ENCODE results near the gene TMPRSS11A. TPM values are rescaled to one million over a fixed set of nuclear protein-coding genes. Genes with fewer than 3 reads are reported as not detected.

Gene TMPRSS11A
- total and polyA plus RNA-seq, 9 donors: not detected

DNA sequence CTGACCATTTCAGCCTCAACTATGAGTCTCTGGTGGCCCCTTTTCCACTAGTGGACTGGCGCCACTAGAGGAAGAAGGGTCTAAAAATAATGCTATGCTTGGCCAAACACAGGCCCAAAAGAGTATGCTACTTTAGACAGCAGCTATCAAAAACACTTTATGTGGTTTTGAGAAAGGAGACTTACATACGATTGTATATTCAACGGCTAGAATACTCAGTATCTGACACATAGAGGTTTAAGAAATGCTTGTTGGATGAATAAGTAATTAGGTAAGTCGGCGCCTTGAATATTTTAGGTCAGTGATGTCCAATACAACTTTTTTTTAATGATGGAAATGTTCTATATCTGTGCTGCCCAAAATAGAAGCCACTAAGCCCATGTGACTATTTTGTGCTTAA is 25.7 kb upstream of the TMPRSS11A start:
- H3K4me1 ChIP-seq (ENCODE audit: insufficient read depth): no peaks in the 10 kb centered on the region
- no peak overlapping the region for H3K4me3 ChIP-seq
- no peak overlapping the region for H3K27ac ChIP-seq
- intact Hi-C loops (cut with DNase I): loop anchor here in 2 of 4 donors (5.0 to 10.0 kb wide), 2 partner anchors 186 to 188 kb away; no protein-coding TSS in a partner anchor
- TF ChIP-seq EP300 (IDR thresholded peaks at IDR 0.05) (no peak), POLR2A (IDR thresholded peaks at IDR 0.05) (no peak)
- TF ChIP-seq, protein P1, sequence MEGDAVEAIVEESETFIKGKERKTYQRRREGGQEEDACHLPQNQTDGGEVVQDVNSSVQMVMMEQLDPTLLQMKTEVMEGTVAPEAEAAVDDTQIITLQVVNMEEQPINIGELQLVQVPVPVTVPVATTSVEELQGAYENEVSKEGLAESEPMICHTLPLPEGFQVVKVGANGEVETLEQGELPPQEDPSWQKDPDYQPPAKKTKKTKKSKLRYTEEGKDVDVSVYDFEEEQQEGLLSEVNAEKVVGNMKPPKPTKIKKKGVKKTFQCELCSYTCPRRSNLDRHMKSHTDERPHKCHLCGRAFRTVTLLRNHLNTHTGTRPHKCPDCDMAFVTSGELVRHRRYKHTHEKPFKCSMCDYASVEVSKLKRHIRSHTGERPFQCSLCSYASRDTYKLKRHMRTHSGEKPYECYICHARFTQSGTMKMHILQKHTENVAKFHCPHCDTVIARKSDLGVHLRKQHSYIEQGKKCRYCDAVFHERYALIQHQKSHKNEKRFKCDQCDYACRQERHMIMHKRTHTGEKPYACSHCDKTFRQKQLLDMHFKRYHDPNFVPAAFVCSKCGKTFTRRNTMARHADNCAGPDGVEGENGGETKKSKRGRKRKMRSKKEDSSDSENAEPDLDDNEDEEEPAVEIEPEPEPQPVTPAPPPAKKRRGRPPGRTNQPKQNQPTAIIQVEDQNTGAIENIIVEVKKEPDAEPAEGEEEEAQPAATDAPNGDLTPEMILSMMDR (IDR thresholded peaks at IDR 0.05): no peak
- no peaks in the 10 kb centered on the region for H3K36me3 ChIP-seq
- no peaks in the 10 kb centered on the region for H3K27me3 ChIP-seq
- H3K9me3 ChIP-seq: no peaks in the 10 kb centered on the region
- 83 to 92% (median 91%) methylated on average over 5 of the region's 5 CpGs for WGBS, 3 donors
- DNase-seq: no peak

DNA sequence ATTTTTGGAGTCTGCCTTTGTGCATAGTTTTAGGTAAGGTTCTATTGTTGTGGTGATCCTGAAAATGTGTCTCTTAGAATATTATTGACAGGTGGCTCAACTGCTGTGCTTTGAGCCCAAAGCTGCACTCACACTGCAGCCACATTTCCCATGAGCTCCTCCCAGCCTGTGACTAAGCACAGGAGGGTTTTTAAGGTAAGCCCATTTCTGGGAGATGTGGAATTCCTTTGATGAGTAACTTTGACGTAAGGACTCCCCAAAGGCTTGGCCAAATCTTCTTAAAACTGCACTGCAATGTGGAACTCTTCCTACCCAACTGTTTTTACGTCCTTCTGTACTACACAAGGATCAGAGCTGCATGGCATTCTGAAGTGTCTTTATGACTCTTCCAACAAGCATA is 20.0 kb upstream of the TMPRSS11A start:
- Histone ChIP-seq H3K27ac (no peak overlapping the region), H3K4me1 (ENCODE audit: insufficient read depth) (no peaks in the 10 kb centered on the region), H3K36me3 (no peaks in the 10 kb centered on the region), H3K27me3 (no peaks in the 10 kb centered on the region), H3K4me3 (no peak overlapping the region), H3K9me3 (no peaks in the 10 kb centered on the region)
- WGBS, 3 donors: 39 to 64% (median 62%) methylated on average over 2 of the region's 2 CpGs
- no peak for DNase-seq
- TF ChIP-seq POLR2A (IDR thresholded peaks at IDR 0.05) (no peak), EP300 (IDR thresholded peaks at IDR 0.05) (no peak)
- TF ChIP-seq, protein P1 (IDR thresholded peaks at IDR 0.05): no peak
- intact Hi-C loops (cut with DNase I): loop anchor here in 1 of 4 donors (10.0 kb wide), 1 partner anchor 191 kb away; no protein-coding TSS in a partner anchor

DNA sequence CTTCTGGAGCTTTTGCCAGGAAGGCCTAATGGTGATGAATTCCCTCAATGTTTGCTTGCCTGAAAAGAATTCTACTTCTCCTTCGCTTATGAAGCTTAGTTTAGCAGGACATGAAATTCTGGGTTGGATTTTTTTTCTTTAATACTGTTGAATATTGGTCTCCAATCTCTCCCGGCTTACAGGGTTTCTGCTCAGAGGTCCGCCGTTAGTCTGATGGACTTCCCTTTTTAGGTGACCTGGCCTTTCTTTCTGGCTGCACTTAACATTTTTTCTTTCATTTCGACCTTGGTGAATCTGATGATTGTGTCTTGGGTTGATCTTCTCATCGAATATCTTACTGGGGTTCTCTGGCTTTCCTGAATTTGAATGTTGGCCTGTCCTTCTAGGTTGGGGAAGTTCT is 17.2 kb upstream of the TMPRSS11A start:
- H3K4me3 ChIP-seq: no peak overlapping the region
- H3K9me3 ChIP-seq: no peaks in the 10 kb centered on the region
- no peak overlapping the region for H3K27ac ChIP-seq
- 90 to 94% (median 92%) methylated on average over 6 of the region's 6 CpGs for WGBS, 3 donors
- intact Hi-C loops (cut with DNase I): loop anchor here in 1 of 4 donors (10.0 kb wide), 1 partner anchor 194 kb away; no protein-coding TSS in a partner anchor
- no peaks in the 10 kb centered on the region for H3K36me3 ChIP-seq
- no peak for DNase-seq
- H3K4me1 ChIP-seq (ENCODE audit: insufficient read depth): no peaks in the 10 kb centered on the region
- TF ChIP-seq POLR2A (IDR thresholded peaks at IDR 0.05) (no peak), EP300 (IDR thresholded peaks at IDR 0.05) (no peak)
- TF ChIP-seq, protein P1 (IDR thresholded peaks at IDR 0.05): no peak
- H3K27me3 ChIP-seq: no peaks in the 10 kb centered on the region

DNA sequence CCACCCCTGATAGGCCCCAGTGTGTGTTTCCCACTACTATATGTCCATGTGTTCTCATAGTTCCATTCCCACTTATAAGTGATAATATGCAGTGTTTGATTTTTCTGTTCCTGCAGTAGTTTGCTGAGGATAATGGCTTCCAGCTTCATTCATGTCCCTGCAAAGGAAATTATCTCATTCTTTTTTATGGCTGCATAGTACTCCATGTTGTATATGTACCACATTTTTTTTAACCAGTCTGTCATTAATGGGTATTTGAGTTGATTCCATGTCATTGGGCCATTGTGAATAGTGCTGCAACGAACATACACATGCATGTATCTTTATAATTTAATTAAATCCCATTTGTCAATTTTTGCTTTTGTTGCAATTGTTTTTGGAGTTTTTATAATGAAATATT is 10.3 kb upstream of the TMPRSS11A start:
- intact Hi-C loops (cut with DNase I): no loop called here
- no peaks in the 10 kb centered on the region for H3K36me3 ChIP-seq
- TF ChIP-seq POLR2A (IDR thresholded peaks at IDR 0.05) (no peak), EP300 (IDR thresholded peaks at IDR 0.05) (no peak)
- TF ChIP-seq, protein P1 (IDR thresholded peaks at IDR 0.05): no peak
- 70 to 83% (median 80%) methylated on average over 1 of the region's 1 CpG for WGBS, 3 donors
- no peak overlapping the region for H3K27ac ChIP-seq
- no peak overlapping the region for H3K4me3 ChIP-seq
- no peaks in the 10 kb centered on the region for H3K9me3 ChIP-seq
- H3K4me1 ChIP-seq (ENCODE audit: insufficient read depth): no peaks in the 10 kb centered on the region
- no peak for DNase-seq
- H3K27me3 ChIP-seq: no peaks in the 10 kb centered on the region
